GM12891 (cell line): ENCODE data around the gene WFDC1.

Experiments used
- POLR2A ChIP-seq: IDR thresholded peaks from 2 replicates; pipeline ENCODE4 v1.6.1; 2011; ENCODE audit warnings: low read depth, low read length, control low read depth
- SPI1 ChIP-seq: IDR thresholded peaks from 2 replicates; pipeline ENCODE4 v1.6.1; 2011; ENCODE audit warnings: low read depth, low read length, control low read depth
- TAF1 ChIP-seq: IDR thresholded peaks from 2 replicates; pipeline ENCODE4 v1.6.1; 2011; ENCODE audit warnings: low read depth, low read length, control low read depth

DNA sequence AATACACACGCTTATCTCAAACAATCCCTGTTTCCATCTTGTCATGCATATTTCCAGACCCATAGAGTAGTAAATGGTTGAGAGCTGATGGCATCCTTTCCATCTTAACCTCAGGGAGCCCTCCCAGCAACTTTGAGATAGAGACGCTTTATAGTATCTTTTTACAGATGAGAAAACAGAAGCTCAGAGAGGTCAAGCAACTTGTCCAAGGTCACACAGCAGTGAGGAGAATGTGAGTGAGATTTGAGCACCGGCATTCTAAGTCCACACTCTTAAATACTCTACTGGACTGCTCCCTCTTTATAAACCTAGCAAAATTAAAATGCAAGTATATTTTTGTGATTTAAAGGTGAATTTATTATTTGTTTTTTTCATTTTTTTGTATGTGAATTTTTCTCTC is 35.0 kb upstream of the WFDC1 start:
- TF ChIP-seq SPI1 (no peak), TAF1 (no peak), POLR2A (no peak)
